ENCODE measurements around the gene DNAH14. TPM values are rescaled to one million over a fixed set of nuclear protein-coding genes. Genes with fewer than 3 reads are reported as not detected.
"Not testable (repeated sequence)": the region's sequence is repeated elsewhere in the genome, so short reads cannot be mapped to it uniquely, and the experiment has no call there.

DNAH14 gene
- polyA plus RNA-seq, 1 donor (not counting 4 experiments of a cell fraction or from before 2014, with no cell fraction given) = 6.4 TPM

DNA sequence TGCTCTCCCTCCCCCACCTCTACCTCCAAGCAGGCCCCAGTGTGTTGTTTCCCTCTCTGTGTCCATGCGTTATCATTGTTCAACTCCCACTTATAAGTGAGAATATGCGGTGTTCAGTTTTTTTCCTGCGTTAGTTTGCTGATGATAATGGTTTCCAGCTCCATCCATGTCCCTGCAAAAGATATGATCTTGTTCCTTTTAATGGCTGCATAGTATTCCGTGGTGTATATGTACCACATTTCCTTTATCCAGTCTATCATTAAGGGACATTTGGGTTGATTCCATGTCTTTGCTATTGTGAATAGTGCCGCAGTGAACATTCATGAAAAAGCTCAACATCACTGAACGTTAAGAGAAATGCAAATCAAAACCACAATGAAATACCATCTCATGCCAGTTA, 58.6 kb downstream of the DNAH14 start:
- Histone ChIP-seq H3K4me3 (ENCODE audit: control insufficient read depth in 2 of 3, extremely low read depth in 1 of 3, insufficient read depth in 2 of 3, low read depth in 1 of 3, low read length in 3 of 3) (no peak overlapping the region), H2AFZ (ENCODE audit: control insufficient read depth, low read length) (no peak overlapping the region), H3K9me3 (ENCODE audit: control insufficient read depth, low read depth, low read length) (no peaks in the 10 kb centered on the region), H4K20me1 (ENCODE audit: control insufficient read depth, extremely low read depth, insufficient read depth, low read length) (no peaks in the 10 kb centered on the region), H3K36me3 (ENCODE audit: control insufficient read depth in 2 of 2, extremely low read depth in 1 of 2, insufficient read depth in 2 of 2, low read length in 2 of 2) (no peaks in the 10 kb centered on the region), H3K79me2 (ENCODE audit: control insufficient read depth, insufficient read depth, low read length) (no peaks in the 10 kb centered on the region), H3K4me2 (ENCODE audit: control insufficient read depth, extremely low read depth, insufficient read depth, low read depth, low read length) (no peak overlapping the region), H3K27ac (ENCODE audit: control insufficient read depth, insufficient read depth, low read length) (no peak overlapping the region), H3K27me3 (ENCODE audit: control insufficient read depth, extremely low read depth, insufficient read depth, low read length) (no peaks in the 10 kb centered on the region), H3K9ac (ENCODE audit: control insufficient read depth, extremely low read depth, insufficient read depth, low read length) (no peak overlapping the region), H3K9me1 (ENCODE audit: control insufficient read depth, extremely low read depth, insufficient read depth, low read length) (no peaks in the 10 kb centered on the region), H3K4me1 (ENCODE audit: control insufficient read depth, extremely low read depth, insufficient read depth, low read length) (no peaks in the 10 kb centered on the region)
- FAIRE-seq (no peak), DNase-seq (ENCODE audit: low read depth, low spot score) (no peak)
- TF ChIP-seq EZH2 (IDR thresholded peaks at IDR 0.05; ENCODE audit: low read length) = no peak
- TF ChIP-seq CTCF (optimal IDR thresholded peaks at IDR 0.05 in 1 of 3, IDR thresholded peaks at IDR 0.05 in 1 of 3, conservative IDR thresholded peaks at IDR 0.05 in 1 of 3; ENCODE audit: extremely low read depth in 1 of 3, insufficient read depth in 2 of 3, low read length in 3 of 3) = no peak
- dilution Hi-C loops (cut with MboI; ENCODE audit: extremely low pct_ligation_motif_present, low sequenced_read_pairs) = no loop called here

GRCh38 chr1:224989615-224990014, 60.1 kb downstream of the DNAH14 start:
- no peaks in the 10 kb centered on the region for H3K9me1 ChIP-seq (ENCODE audit: control insufficient read depth, extremely low read depth, insufficient read depth, low read length)
- H3K4me3 ChIP-seq (ENCODE audit: control insufficient read depth in 2 of 3, extremely low read depth in 1 of 3, insufficient read depth in 2 of 3, low read depth in 1 of 3, low read length in 3 of 3) = no peak overlapping the region
- H3K27ac ChIP-seq (ENCODE audit: control insufficient read depth, insufficient read depth, low read length) = no peak overlapping the region
- no peaks in the 10 kb centered on the region for H3K9me3 ChIP-seq (ENCODE audit: control insufficient read depth, low read depth, low read length)
- no peaks in the 10 kb centered on the region for H4K20me1 ChIP-seq (ENCODE audit: control insufficient read depth, extremely low read depth, insufficient read depth, low read length)
- H3K4me1 ChIP-seq (ENCODE audit: control insufficient read depth, extremely low read depth, insufficient read depth, low read length) = no peaks in the 10 kb centered on the region
- no peak for TF ChIP-seq CTCF (optimal IDR thresholded peaks at IDR 0.05 in 1 of 3, IDR thresholded peaks at IDR 0.05 in 1 of 3, conservative IDR thresholded peaks at IDR 0.05 in 1 of 3; ENCODE audit: extremely low read depth in 1 of 3, insufficient read depth in 2 of 3, low read length in 3 of 3)
- TF ChIP-seq EZH2 (IDR thresholded peaks at IDR 0.05; ENCODE audit: low read length) = no peak
- dilution Hi-C loops (cut with MboI; ENCODE audit: extremely low pct_ligation_motif_present, low sequenced_read_pairs) = no loop called here
- FAIRE-seq (no peak), DNase-seq (ENCODE audit: low read depth, low spot score) (no peak)
- no peak overlapping the region for H3K9ac ChIP-seq (ENCODE audit: control insufficient read depth, extremely low read depth, insufficient read depth, low read length)
- H3K36me3 ChIP-seq (ENCODE audit: control insufficient read depth in 2 of 2, extremely low read depth in 1 of 2, insufficient read depth in 2 of 2, low read length in 2 of 2) = no peaks in the 10 kb centered on the region
- H3K27me3 ChIP-seq (ENCODE audit: control insufficient read depth, extremely low read depth, insufficient read depth, low read length) = no peaks in the 10 kb centered on the region
- H2AFZ ChIP-seq (ENCODE audit: control insufficient read depth, low read length) = no peak overlapping the region
- no peaks in the 10 kb centered on the region for H3K79me2 ChIP-seq (ENCODE audit: control insufficient read depth, insufficient read depth, low read length)
- H3K4me2 ChIP-seq (ENCODE audit: control insufficient read depth, extremely low read depth, insufficient read depth, low read depth, low read length) = no peak overlapping the region

DNA sequence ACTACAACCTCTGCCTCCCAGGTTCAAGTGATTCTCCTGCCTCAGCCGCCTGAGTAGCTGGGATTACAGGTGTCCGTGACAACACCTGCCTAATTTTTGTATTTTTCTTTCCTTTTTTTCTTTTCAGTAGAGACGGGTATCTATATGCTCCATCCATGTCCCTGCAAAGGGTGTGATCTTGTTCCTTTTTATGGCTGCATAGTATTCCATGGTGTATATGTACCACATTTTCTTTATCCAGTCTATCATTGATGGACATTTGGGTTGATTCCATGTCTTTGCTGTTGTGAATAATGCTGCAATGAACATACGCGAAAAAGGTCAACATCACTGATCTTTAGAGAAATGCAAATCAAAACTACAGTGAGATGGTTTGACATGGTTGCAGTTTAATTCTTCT, 62.1 kb downstream of the DNAH14 start:
- H3K4me2 ChIP-seq (ENCODE audit: control insufficient read depth, extremely low read depth, insufficient read depth, low read depth, low read length); H3K9ac ChIP-seq (ENCODE audit: control insufficient read depth, extremely low read depth, insufficient read depth, low read length); H3K79me2 ChIP-seq (ENCODE audit: control insufficient read depth, insufficient read depth, low read length); dilution Hi-C loops (cut with MboI; ENCODE audit: extremely low pct_ligation_motif_present, low sequenced_read_pairs); FAIRE-seq; H3K9me1 ChIP-seq (ENCODE audit: control insufficient read depth, extremely low read depth, insufficient read depth, low read length); H3K9me3 ChIP-seq (ENCODE audit: control insufficient read depth, low read depth, low read length); H2AFZ ChIP-seq (ENCODE audit: control insufficient read depth, low read length); H3K4me3 ChIP-seq (ENCODE audit: control insufficient read depth in 2 of 3, extremely low read depth in 1 of 3, insufficient read depth in 2 of 3, low read depth in 1 of 3, low read length in 3 of 3); DNase-seq (ENCODE audit: low read depth, low spot score); H3K36me3 ChIP-seq (ENCODE audit: control insufficient read depth in 2 of 2, extremely low read depth in 1 of 2, insufficient read depth in 2 of 2, low read length in 2 of 2); H4K20me1 ChIP-seq (ENCODE audit: control insufficient read depth, extremely low read depth, insufficient read depth, low read length); H3K27ac ChIP-seq (ENCODE audit: control insufficient read depth, insufficient read depth, low read length); H3K4me1 ChIP-seq (ENCODE audit: control insufficient read depth, extremely low read depth, insufficient read depth, low read length); H3K27me3 ChIP-seq (ENCODE audit: control insufficient read depth, extremely low read depth, insufficient read depth, low read length): not testable (repeated sequence)
